Uterus (tissue), 2 donors: ENCODE data around the gene SLC16A14.

Source experiments
- POLR2A ChIP-seq, 2 donors: fragments of 450-650 bp; IDR thresholded peaks; one replicate each; pipeline ENCODE4 v1.6.1; 2016; ENCODE audit warnings: antibody characterized with exemption in 2 of 2, mild to moderate bottlenecking in 1 of 2, moderate library complexity in 1 of 2
- TF ChIP-seq, protein P1 (sequence below), 4 experiments: fragments of 200-600 bp in 2 of 4; fragments of 450-650 bp in 2 of 4; sonication (generic) in 2 of 4; IDR thresholded peaks; one replicate each; pipeline ENCODE4 v1.5.1; 2016 to 2019; ENCODE audit warnings: antibody characterized with exemption in 4 of 4, mild to moderate bottlenecking in 2 of 4, moderate library complexity in 1 of 4

DNA sequence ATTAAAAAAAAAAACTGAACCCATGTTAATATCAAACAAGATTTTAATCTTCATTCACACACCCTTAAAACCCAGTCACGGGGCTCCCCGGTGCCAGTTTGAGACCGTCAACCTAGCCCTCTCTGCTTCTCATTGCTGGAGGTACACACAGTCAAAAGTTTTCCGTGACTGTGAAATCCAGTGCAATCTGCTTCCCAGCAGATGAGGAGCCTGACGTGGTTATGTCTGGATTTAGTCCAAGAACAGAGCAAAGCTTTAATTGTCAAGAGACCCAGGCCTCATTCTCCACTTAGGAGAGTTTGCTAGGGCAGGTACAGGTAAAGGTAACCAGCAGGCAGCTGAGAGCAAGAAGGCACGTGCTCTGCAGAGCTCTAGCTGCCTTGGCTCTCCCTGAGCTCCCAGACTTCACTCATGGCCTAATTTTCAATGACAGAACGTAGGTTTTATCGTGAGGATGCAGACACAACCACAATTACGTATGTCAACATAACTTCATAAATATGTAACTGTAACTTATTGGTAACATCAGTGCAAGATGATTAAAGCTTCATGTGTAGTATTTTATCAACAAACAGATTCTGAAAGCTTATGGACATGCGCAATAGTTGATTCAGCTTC is 56.3 kb downstream of the SLC16A14 start:
- TF ChIP-seq, protein P1, sequence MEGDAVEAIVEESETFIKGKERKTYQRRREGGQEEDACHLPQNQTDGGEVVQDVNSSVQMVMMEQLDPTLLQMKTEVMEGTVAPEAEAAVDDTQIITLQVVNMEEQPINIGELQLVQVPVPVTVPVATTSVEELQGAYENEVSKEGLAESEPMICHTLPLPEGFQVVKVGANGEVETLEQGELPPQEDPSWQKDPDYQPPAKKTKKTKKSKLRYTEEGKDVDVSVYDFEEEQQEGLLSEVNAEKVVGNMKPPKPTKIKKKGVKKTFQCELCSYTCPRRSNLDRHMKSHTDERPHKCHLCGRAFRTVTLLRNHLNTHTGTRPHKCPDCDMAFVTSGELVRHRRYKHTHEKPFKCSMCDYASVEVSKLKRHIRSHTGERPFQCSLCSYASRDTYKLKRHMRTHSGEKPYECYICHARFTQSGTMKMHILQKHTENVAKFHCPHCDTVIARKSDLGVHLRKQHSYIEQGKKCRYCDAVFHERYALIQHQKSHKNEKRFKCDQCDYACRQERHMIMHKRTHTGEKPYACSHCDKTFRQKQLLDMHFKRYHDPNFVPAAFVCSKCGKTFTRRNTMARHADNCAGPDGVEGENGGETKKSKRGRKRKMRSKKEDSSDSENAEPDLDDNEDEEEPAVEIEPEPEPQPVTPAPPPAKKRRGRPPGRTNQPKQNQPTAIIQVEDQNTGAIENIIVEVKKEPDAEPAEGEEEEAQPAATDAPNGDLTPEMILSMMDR (IDR thresholded peaks at IDR 0.05): no peak
- no peak for TF ChIP-seq POLR2A (IDR thresholded peaks at IDR 0.05)
